ENCODE results near the gene OMD. TPM values are rescaled to one million over a fixed set of nuclear protein-coding genes. Genes with fewer than 3 reads are reported as not detected.

Gene OMD, protein sequence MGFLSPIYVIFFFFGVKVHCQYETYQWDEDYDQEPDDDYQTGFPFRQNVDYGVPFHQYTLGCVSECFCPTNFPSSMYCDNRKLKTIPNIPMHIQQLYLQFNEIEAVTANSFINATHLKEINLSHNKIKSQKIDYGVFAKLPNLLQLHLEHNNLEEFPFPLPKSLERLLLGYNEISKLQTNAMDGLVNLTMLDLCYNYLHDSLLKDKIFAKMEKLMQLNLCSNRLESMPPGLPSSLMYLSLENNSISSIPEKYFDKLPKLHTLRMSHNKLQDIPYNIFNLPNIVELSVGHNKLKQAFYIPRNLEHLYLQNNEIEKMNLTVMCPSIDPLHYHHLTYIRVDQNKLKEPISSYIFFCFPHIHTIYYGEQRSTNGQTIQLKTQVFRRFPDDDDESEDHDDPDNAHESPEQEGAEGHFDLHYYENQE
- not detected in 2 replicates for total RNA-seq

DNA sequence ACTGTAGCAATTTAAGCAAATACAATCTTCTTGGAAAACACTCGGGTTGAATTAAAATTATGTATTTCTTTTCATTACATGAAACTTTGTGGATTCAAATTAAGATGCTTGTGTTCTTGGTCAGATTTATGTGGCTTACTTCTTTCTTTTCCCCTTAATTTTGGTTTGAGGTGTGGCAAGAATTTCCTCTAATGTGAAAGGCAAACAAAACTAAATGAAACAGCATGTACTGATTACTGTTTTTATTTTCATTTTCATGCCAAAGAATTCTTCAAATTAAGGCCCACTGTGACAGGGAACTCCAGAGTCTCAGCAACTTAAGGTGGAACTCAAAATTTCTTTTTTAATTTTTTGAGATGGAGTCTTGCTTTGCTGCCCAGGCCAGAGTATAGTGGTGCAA lies at the start of gene OMD:
TSS of gene OMD (minus strand) at position 132 of the 400 bp plus-strand sequence. CDS start 6,913 bp downstream, outside the sequence.

GRCh38 chr9:92404042-92404836 lies 20.0 kb downstream of the OMD start, which contains the start of gene OGN:
OGN (minus strand) TSS chr9:92404578; CDS start chr9:92403407, 1,171 bp downstream.

Other genes starting within 250 kb of the OMD start
- gene IARS1, start 130.8 kb downstream of the OMD start, total RNA-seq = 183 and 186 TPM in 2 replicates
- gene NOL8, start 99.1 kb downstream of the OMD start, total RNA-seq = 12.6 and 18.7 TPM in 2 replicates
- 6.8 and 10.6 TPM in 2 replicates for gene CENPP, start 98.5 kb downstream of the OMD start, total RNA-seq
- 0.15 and 0.17 TPM in 2 replicates for gene OGN, start 19.9 kb downstream of the OMD start, total RNA-seq
- gene ASPN, start 58.0 kb upstream of the OMD start, total RNA-seq = not detected in 2 replicates
- 0.45 and 0.50 TPM in 2 replicates for gene ECM2, start 111.5 kb upstream of the OMD start, total RNA-seq
- 5.5 and 6.2 TPM in 2 replicates for gene IPPK, start 245.7 kb upstream of the OMD start, total RNA-seq